RPMI7951 (cell line): ENCODE measurements around the gene APBA2. TPM values are rescaled to one million over a fixed set of nuclear protein-coding genes. Genes with fewer than 3 reads are reported as not detected.
A peak's percentile ranks its signal among the peaks of the same experiment; 100 is the strongest.
"Not testable (repeated sequence)": the region's sequence is repeated elsewhere in the genome, so short reads cannot be mapped to it uniquely, and the experiment has no call there.

Source experiments
- DNase-seq: peaks from one replicate; pipeline ENCODE4 v3.0.0-alpha.2; 2012; ENCODE audit warnings: low read depth
- total RNA-seq: library from RNA; depleted of rRNA; stranded (reverse); fragments of >200 nt; shearing (Covaris generic); gene quantifications from 2 replicates; pipeline ENCODE4 v1.2.3, GENCODE V29; 2014

Gene APBA2
- total RNA-seq, 1 experiment from 2014 or later, result 4.2 TPM

DNA sequence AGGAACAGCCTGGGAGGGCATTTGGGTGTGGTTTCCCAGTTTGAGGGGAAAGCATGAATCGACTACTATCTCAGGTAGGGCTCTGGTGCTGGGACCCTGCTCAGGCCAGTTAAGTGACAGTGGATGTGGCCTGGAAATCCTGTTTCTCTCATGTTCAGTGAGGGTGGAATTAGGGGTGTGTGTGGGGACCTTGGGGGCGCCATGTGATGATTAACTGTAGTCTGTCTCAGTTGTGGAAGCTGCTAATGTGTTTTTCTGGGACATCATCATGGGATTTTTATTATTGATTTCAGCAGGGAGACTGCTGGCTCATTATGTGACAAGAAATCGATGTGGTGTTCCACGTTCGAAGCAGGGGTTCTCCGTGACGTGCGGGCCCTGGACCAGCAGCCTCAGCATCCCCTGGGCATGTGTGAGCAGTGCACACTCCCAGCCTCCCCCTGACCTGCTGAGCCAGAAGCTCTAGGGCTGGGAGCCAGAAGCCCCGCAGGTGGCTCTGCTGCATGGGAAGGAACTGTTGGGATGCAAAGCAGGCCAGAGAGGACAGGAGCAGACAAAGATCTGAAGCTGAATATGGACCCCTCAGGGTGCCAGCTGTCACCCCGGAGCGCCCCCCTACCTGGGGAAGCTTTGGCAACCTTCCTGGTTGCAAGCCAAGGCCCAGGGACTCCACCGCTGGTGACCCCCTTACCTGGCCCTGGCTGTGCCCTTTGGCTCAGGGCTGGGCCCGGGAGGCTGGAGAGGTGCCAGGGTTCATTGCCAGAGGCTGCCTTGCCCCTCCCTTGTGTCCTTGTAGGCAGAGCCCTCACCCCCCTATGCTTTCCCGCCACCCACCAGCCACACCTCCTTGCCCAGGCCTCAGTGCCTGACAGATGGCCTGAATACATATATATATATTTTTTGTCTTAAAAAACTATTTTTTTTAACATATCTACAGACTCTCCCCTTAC, 149.8 kb downstream of the APBA2 start:
- DNase-seq, result no peak

DNA sequence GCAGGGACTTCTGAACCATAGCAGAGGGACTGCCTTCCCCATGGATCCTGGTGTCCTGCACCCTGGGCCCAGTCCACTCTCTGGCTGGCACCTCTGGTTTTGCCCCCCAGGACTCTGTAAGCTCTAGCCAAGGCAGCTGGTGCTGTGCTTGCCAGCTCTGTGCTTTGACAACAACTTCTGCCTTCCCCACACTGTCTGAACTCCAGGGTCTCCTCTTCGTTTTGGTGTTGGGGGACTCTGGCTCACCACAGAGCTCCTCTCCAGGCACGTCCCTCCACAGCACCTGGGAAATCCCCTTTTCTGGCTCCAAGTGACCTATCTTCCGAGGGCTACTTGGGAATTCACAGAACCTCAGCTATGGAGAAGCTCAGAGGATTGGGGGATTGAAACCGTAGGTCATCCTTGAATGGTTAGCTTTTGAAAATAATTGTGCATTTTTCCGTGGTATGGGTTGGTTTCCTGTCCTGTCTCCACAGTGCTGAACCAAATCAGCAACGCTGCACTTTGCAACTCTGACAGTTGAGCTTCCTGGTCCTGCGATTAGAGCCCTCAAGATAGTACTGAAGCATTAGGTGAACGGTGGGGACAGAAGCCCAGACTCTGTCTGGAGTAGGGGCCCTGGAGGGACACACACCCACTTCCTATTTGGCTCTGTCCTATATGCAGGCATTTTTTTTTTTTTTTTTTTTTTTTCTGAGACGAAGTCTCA, 152.4 kb downstream of the APBA2 start:
- DNase-seq, result no peak

DNA sequence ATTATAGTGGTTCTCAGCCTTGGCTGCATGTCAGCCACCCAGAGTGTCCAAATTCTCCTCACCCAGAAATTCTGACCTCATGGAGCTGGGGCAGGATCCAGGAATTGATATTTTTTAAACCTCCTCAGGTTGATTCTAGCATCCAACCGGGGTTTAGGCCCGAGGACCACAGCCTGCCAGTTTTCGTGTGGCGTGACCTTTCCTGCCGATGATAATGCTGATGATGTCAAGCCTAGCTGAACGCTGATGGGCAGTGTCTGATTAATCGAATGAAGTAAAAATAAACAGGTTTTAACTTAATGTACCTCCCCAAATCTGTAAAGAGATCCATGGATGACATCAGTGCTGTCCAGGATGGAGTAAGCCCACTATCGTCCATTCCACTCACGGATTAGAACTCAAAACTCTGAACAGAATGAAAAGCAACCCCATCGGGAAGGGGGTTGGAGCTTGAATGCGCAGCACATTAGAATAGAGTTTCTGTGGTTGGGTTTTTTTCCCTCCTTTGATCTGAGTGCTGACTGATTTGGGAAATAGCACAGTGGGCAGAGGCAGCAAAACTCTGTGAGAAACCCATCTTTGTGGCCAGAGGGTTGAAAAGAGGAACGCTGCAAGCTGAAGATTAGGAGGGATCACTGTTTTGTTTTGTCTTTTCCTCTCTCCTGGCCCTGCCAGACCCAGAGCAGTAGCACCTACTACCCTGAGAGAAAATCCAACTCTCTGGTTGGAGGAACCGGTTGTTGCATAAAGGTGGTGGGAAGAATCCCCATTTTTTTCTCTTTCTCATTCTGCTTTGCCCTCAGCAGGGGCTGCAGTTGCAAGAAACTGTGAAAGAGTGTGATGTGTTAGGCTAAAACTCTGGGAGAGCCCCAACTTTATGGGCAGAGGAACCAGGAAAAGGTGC, 153.9 kb downstream of the APBA2 start:
- DNase-seq, result no peak

DNA sequence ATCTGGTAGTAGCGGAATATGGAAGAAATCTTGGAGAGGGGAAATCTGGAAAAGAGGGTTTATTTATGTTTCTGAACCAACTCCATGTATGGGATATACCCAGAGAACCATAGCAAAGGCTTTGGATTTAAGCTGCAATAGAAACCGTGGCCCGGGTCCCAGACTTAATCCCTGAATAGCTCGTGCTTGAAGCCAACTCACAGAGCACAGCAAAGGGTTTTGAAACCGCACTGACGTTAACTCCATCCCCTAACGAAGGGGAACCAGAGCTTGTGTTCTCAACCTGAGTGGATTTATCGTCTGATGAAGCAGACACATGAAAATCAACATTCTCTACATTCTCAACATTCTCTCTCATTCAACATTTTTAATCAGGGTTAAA, 154.6 kb downstream of the APBA2 start:
- DNase-seq, result no peak

DNA sequence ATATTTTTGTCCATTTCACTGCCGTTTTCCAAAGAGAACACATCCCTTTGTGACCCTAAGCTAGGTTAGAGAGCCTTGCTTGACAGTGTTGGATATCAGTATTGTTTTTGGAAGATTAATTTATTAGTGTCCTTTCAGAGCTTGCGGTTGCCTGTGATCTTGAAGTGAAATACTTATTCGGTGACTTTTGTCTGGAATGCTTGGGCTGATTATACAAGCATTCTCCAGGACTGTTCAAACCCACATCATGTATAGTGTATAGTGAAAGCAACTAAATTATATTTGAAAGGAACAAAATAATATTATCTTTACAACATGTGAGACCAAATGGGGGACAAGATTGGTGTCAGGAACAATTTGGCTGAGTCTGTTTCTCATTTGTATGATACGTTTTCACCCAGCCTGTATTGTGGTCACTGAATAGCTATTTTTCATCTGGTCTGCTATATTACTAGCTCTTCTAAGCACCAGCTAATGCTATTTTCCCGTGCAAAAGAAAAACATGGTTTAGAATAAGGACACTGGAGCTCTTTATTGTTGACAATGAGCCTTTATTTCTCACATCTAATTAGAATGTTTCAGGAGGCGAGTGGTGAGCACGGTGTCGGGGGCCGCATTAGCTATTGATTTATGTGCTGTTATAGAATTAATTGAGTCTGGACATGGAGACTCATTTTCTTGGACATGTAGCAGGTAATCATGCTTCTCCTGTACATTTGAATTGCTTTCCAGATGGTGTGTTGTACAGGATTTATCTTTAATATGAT, 158.1 kb downstream of the APBA2 start:
- peak; percentile 26 for DNase-seq

DNA sequence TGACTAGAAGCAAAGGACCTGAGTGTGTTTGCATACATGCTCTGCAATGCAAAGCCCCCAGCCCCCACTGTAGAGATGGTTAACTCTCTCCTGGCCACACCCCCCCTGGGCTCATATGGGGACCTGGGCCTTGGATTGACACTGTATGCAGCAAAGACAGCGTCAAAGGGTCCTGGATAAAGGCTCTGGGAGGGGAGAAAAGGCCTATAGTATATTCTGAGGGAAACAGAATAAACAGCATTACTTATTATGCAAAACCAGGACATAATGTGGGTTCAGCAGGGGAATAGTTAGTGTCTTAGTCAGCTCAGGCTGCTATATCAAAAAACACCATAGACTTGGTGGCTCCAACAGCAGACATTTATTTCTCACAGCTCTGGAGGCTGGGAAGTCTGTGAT, 158.7 kb downstream of the APBA2 start:
- peak; percentile 24 for DNase-seq

DNA sequence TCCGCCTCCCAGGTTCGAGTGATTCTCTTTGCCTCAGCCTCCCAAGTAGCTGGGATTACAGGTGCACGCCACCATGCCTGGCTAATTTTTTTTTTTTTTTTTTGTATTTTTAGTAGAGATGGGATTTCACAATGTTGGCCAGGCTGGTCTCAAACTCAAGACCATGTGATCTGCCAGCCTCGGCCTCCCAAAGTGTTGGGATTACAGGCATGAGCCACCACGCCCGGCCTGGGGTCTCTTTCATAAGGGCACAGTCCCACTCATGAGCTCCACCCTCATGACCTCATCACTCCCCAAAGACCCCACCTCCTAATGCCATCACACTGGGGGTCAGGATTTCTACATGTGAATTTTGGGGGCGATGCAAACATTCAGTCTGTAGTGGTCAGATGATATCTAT, 159.4 kb downstream of the APBA2 start:
- DNase-seq, result not testable (repeated sequence)

DNA sequence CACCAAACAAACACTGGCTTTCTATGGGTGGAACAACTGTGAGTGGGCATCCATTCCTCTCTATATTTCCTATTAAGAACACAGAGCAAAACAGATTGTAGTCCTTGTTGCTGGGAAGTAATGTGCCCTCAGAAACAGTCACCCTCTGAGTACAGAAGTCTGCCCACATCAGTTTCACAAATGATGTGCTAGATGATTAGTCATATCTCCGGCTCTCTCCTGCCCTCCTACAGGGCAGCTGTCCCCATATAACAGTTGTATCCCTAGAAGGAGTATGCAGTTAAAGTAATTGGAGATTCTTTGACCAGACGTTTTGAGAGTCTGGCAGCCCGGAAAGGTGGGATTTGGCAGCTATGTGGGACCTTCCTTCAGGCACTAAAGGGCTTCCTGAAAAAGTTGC, 159.9 kb downstream of the APBA2 start:
- peak; percentile 69 for DNase-seq

DNA sequence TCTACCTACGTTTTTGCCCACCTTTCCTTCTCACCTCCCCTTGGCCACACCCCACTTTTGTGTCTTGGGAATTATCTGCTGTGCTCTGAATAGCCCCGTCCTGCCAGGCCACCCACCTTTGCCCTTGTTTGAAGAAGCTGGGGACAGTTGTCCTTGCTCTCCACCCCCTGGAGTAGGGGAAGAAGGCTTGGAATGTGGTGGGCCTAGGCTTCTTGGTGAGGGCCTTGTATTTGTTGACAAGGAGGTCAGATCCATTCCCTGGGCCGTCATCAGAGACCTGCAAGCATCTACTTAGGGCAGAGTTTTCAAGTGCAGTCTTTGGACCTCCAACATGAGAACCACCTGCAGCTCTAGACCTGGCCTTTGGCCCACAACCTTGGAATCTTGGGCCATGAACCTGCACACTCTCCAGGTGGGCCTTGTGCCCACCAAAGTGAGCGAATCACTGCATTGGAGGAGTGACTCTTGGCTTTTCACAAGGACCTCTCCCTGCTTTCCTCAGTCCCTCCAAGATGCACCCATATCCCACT, 160.6 kb downstream of the APBA2 start:
- no peak for DNase-seq

DNA sequence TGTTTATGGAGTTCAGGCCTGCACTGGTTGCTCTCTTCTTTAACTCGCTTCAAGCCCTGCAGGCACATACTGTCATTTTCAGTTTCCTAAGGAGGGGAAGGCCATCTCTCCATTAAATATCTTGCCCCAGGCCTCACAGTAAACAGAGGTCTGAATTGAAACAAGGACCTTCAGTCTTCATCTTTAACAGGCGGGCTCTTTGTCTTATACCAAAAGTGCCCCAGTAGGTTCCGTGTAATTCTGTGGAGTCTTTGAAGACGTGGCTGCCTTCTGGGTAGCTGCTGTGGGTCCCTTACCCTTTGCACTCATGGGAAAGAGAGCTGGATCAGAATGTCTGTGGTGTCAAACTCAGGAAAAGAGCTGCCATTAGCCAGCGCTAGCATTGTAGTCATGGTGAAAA, 161.2 kb downstream of the APBA2 start:
- DNase-seq, result peak; percentile 54

DNA sequence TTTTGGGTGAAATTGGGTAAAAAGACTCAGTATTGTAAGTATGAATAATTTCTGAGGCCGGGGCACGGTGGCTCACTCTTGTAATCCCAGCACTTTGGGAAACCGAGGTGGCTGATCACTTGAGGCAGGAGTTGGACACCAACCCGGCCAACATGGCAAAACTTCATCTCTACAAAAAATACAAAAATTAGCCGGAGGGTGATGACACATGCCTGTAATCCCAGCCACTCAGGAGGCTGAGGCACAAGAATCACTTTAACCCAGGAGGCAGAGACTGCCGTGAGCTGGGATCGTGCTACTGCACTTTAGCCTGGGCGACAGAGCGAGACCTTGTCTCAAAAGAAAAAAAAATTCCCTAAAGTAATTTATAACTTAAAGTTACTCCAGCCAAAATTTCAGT, 162.2 kb downstream of the APBA2 start:
- peak; percentile 49 for DNase-seq

DNA sequence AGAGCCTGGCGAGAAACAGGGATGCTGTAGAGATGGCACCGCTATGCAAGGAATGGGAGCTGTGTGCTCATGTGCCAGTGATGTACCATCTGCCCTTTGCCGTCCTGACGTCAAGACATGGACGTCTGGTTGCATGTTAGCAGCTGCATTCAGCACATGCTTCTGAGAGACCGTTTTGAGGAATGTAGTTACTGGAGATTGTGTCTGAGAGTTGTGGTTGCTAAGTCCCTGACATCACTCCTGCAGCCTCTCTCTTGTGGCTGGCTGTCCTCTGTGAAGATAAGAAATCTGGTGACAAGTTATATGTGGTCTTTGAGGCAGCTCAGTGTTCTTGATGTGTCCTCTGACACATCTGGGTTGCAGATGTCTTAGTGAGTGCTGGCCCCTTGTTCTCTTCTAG, 165.1 kb downstream of the APBA2 start:
- peak; percentile 31 for DNase-seq

DNA sequence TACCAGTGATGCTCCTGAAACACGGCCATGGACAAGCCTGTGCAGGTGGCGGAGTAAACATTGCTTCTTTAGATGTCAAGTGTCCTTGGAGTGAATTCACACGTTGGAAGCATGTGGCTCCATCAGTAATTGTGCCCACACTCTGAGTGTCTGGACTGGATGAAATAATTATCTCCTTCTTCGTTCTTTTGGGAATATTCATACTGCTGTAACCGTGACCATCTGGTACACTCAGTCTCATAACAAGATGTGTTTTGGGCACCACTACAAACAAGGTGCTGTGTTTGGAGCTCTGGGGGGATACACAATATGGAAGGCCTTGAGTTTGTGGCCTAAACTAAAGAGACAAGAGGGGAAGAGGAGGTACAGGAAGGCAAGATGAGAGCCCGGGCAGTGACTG, 165.6 kb downstream of the APBA2 start:
- no peak for DNase-seq

DNA sequence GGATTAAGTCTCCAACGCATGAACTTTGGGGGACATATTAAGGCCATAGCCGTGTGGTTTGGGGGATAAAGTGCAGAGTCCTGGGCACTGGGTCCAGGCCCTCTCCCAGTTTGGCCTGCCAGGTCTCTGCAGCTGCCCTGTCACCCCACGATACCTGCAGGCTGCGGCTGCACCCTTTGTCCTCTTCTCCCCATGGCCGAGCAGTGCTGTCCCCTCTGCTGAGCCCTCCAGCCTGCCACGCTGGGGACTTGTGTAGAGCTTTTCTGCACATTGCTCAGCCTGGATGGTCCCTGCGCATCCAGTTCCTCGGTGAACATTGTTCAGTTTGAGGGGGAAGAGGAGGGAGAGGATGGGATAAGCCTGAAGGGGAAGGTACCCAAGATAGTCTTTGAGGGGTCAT, 167.2 kb downstream of the APBA2 start:
- no peak for DNase-seq

DNA sequence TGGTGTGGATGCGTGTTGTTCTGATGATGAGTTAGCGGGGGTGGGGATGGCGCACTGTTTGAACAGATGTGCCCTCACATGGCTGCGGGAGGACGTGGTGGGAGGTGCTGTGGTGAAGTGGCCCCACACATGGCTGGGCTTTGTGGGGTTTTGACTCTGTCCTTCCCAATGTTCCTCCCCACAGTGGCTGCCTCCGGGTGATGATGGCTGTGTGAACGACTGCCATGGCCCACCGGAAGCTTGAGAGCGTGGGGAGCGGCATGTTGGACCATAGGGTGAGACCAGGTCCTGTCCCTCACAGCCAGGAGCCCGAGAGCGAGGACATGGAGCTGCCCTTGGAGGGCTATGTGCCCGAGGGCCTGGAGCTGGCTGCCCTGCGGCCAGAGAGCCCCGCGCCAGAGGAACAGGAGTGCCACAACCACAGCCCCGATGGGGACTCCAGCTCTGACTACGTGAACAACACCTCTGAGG, 167.9 kb downstream of the APBA2 start:
- no peak for DNase-seq

DNA sequence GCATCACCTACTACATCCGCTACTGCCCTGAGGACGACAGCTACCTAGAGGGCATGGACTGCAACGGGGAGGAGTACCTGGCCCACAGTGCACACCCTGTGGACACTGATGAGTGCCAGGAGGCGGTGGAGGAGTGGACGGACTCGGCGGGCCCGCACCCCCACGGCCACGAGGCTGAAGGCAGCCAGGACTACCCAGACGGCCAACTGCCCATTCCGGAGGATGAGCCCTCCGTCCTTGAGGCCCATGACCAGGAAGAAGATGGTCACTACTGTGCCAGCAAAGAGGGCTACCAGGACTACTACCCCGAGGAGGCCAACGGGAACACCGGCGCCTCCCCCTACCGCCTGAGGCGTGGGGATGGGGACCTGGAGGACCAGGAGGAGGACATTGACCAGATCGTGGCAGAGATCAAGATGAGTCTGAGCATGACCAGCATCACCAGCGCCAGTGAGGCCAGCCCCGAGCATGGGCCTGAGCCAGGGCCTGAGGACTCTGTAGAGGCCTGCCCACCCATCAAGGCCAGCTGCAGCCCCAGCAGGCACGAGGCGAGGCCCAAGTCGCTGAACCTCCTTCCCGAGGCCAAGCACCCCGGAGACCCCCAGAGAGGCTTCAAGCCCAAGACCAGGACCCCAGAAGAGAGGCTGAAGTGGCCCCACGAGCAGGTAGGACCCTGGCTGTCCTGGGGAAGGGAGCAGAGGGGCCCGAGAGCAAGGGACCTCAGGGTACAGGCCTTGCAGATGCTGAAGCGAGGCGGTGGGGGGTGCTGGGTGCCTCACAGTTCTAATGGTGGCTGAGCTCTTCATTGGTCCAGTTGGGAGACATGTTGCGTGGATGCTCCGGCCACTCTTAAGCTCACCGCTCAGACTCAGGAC, 168.6 kb downstream of the APBA2 start:
- DNase-seq, result no peak

DNA sequence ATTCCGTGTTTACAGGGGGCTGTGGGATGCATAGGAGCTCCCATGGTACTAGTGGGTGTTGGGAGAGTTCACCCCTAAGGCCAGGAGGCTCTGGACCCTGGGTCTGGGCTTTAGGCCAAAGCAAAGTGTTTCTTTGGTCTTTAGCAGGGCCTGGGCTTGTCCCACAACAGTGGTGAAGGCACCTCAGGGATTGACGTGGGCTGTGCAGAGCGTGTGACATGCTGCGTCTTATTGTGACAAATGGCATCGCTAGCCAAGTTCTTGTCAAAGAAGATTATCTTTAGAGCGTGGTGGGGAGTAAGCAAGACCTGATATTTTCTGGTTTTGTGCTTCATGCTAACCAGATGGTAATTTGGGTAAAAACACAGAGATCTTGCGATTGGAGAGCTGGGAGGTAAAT, 170.1 kb downstream of the APBA2 start:
- no peak for DNase-seq

DNA sequence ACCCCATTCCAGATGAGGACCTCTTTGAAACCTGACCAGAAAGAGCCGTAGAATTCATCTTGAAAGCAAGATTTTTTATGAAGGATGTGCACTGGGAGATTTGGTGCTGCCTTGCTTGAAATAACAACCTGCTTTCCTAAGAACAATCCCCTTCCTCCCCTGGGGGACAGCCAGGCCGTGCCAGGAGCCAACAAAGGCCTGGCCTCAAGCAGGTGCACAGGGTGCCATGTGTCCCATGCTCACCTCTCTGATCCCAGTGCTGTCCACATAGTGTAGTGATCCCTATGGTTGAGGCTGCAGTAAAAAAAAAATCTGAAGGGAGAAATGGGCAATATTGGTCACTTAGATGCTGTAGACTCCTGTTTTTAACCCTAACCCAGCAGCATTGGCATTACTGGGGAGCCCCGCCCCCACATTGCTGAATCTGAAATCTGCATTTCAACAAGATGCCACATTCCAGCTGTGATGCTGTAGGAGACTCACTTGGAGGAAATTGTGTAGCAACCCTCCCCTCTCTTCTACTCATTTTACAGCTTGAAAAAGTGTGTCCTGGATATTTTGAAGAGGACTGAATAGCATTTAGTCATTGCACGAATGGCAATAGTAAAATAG, 171.2 kb downstream of the APBA2 start:
- DNase-seq, result no peak

DNA sequence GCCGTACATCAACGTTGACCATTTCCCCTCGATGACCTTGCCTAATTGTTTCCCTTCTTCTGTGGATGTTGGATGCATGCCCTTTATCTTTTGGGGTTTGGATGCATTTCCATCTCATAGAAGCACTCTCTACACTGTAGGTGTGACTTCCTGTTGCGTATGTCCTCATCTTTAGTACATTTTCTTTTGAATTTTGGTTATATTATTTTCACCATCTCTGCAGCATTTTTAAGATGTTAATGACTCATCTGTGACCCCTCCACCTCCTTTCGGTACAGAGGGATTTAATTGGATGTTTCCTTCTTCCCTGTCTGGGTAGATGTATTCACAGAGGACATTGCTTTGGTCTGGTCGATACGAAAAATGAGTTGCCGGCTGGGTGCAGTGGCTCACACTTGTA, 172.1 kb downstream of the APBA2 start:
- no peak for DNase-seq
